ENCODE measurements around the gene SUSD5.
"Not testable (repeated sequence)": the region's sequence is repeated elsewhere in the genome, so short reads cannot be mapped to it uniquely, and the experiment has no call there.

Gene SUSD5

GRCh38 chr3:33187368-33187634 is 31.3 kb downstream of the SUSD5 start:
- no peak for DNase-seq

- no peak for DNase-seq
Observed at GRCh38 chr3:33186524-33187367, 31.9 kb downstream of the SUSD5 start.

GRCh38 chr3:33184863-33185262 is 33.7 kb downstream of the SUSD5 start:
- no peak for DNase-seq

GRCh38 chr3:33181641-33182040 is 37.0 kb downstream of the SUSD5 start:
- not testable (repeated sequence) for DNase-seq

DNA sequence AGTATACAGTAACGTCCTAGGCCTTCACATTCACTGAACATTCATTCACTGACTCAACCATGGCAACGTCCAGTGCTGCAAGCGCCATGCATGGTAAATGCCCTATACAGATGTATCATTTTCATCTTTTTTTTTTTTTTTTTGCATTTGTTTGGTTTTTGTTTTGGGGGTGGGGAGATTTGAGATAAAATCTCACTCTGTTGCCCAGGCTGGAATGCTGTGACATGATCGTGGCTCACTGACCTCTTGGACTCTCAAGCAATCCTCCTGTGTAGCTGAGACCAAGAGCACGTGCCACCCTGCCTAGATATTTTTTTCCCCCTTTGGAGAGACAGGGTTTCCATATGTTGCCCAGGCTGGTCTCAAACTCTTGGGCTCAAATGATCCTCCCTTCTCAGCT is 37.4 kb downstream of the SUSD5 start:
- DNase-seq: no peak

GRCh38 chr3:33179132-33179531 is 39.5 kb downstream of the SUSD5 start:
- DNase-seq: no peak

- DNase-seq: no peak
Observed at GRCh38 chr3:33174711-33175414, 43.7 kb downstream of the SUSD5 start.

DNA sequence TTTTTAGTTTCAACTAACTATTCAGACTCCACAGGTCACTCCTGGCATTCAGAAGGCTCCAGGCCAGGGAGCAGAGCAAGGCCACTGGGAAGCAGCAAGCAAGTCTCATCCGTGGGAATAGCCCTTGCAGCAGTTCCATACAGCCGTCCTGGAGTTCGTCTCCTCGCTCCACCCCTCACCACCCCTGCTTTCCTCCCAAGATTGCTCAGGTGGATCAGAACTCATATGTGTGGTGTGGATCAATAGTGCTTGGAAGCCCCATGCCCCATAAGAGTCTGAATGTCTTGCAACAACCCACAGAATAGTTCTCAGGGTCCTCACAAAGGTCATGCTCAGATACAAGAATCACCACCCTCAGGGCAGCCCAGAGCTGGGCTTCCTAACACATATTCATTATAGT is 44.5 kb downstream of the SUSD5 start:
- DNase-seq: no peak

GRCh38 chr3:33173672-33174071 is 44.9 kb downstream of the SUSD5 start:
- DNase-seq: no peak

DNA sequence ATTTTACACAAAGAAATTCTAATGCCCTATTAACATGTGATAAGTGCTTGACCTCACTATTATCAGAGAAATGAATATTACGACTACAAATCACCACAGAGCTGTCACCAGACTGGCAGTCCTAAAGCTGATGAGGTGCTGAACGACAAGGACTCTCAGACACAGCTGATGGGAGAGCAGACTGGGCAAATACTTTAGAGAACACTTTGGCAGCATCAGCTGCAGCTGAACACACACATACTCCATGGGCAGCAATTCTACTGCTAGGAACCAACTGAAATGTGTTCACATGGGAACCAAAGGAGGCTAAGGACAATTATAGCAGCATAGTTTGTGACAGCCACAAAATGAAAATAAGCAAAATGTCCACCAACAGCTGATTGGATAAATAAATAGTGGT is 45.5 kb downstream of the SUSD5 start:
- no peak for DNase-seq

- DNase-seq: no peak
Observed at GRCh38 chr3:33171580-33171979, 47.0 kb downstream of the SUSD5 start.

DNA sequence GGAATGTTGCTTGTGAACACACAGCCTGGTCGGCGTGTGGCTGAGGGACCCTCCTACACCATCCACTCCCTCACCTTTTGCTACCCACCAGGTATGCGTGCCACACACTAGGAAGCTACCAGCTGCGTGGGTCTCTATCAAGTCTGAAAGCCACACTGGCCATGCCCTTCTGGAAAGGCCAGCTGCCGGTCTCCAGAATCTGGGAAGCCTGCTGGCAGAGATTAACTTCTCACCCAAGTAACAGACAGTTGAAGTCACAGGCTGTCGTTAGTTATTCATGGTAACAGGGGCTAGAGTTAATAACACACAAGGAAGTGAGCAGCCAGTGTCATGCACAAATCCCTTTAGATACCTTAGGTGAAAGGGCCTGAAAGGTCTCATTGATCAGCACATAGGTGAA is 48.1 kb downstream of the SUSD5 start:
- no peak for DNase-seq

DNA sequence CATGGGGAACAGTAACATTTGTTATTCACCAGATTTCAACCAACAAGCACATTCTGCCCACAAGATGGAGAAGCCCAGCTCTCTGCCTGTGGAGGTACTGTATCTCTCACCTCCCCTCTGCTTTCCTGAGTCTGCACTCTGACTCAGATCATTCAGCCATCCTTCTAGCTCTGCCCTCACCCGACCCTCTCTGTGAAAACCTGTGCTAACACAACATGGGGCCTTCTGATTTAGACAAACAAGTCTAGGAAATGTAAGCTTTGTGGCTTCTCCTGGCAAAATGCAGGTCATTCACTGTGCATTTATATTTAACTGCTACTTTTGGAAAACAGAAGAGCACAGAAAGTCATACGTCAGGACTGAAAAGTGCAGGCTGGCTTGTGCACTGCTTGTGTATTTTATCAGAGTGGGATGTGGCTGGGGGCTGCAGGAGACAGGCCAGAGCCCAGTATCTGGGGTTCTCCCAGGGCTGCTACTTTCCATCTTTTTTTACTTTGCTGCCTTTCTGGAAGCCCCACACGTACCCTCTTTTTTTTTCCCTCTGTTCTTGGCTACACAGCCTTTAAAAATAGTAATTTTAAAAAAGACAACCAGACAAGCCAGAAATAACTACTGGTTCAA is 50.8 kb downstream of the SUSD5 start:
- DNase-seq: no peak

DNA sequence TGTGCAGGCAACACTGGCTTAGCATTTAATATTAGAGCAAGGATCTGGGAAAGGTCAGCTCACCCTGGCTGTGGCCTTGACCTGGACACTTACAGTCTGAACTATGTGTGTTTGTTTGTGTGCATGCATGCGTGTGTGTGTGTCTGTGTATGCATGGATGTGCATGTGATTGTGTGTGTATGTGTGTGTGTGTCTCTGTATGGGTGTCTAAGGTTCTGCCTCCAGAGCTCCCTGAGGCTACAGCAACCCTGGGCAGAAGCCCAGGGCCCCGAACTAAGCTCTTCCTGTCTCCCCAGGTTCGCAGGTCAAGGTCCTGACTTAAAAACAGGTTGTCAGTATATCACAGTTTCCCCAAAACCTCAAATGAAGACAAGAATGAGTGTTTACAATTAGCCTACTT is 51.3 kb downstream of the SUSD5 start:
- no peak for DNase-seq

GRCh38 chr3:33166095-33166494 is 52.5 kb downstream of the SUSD5 start:
- DNase-seq: no peak

DNA sequence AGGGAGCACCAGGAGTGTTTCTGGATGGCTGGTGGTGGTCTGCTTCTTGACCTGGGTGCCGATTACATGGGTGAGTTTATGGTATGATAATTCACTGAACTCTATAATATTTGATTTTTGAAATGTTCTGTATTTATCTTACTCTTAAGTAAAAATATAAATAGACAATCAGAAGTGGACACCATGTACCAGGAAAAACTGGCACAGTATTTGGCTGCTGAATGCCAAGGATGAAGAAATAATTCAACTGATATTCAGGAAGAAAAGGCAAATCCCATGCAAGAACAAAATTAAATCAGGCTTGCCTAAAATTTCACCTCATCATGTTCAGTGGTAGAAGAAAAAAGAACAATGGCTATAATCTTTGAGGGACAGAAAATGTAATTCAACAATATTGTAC is 53.2 kb downstream of the SUSD5 start:
- no peak for DNase-seq

DNA sequence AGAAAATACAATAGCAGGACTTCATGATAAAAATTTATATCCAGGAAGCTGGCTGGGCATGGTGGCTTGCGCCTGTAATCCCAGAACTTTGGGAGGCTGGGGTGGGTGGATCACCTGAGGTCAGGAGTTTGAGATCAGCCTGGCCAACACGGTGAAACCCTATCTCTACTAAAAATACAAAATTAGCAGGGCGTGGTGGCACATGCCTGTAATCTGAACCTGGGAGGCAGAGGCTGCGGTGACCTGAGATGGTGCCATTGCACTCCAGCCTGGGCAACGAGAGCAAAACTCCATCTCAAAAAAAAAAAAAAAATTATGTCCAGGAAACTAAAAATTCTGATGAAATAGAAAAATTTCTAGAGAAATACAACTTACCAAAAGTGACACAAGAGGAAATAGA is 56.0 kb downstream of the SUSD5 start:
- not testable (repeated sequence) for DNase-seq

DNA sequence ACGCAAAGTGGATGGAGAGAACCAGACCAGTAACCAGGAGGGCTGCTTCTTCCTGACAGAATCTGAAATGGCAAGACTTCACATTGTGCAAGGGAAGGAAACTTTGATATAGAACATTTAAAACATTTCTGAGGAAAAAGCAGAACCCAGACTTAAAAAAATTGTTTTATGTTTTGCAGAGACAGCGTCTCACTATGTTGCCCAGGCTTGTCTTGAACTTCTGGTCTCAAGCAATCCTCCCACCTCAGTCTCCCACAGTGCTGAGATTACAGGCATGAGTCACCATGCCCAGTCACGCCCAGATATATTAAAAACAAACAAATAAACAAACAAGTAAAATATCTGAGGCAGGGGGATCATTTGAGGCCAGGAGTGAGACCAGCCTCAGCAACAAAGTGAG is 58.6 kb downstream of the SUSD5 start:
- DNase-seq: no peak

DNA sequence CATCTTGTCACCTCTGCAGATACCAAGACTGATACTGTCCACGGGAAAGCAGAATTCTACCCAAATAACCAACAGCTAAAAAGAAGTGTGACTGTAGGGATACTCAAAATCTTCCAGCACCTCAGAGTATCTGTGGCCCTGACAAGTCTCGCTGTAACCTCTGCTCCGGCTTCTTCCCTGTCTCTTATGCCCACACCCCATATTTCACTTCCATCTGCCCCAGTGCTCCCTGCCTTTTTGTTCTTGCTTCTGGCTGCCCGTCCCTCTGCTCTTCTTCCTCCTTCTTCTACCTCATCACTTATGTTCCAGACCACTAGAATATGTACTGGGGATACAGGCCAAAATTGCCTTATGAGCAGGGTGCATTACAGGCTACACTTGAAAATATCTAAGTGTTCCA is 59.4 kb downstream of the SUSD5 start:
- no peak for DNase-seq

DNA sequence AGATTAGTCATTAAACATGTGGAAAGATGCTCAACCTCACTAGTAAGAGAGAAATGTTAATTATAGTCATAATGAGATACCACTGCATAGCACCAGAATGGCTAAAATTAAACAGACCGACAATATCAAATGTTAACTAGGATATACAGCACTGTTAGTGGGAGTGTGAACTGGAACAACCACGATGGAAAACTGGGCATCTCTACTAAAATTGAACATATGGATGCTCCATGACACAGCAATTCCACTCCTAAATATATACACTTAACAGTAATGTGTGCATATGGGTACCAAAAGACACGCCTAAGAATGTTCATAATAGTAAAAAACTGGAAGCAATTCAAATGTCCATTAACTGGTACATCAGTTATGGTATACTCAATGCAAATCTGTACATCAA is 63.3 kb downstream of the SUSD5 start:
- DNase-seq: no peak

GRCh38 chr3:33153782-33154181 is 64.8 kb downstream of the SUSD5 start:
- no peak for DNase-seq

GRCh38 chr3:33152363-33153360 is 65.9 kb downstream of the SUSD5 start:
- no peak for DNase-seq

DNA sequence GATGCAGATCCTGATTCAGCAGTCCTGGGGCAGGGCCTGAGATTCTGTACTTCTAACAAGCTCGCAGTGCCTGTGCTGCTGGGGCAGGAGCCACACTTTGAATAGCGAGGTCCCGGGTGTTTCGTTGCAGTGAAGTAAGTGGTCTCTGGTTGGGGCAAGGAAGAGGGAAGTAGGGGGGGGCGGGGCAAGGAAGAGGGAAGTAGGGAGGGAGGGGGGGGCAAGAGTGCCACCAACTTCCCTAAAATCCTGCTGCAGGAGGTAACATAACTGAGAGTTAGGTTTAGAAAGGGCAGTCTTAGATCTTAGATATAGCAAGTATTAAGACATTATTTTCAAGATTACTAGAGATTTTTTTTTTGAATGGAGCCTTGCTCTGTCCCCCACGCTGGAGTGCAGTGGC is 69.3 kb downstream of the SUSD5 start:
- DNase-seq: no peak

All from T1000 (cell line).